AG10803 (cell line): ENCODE measurements around the gene KCNG2.

Experiments
- DNase-seq: peaks from one replicate; pipeline ENCODE4 v3.0.0; 2010; ENCODE audit warnings: low read depth
- H3K4me3 ChIP-seq: 2 replicates; pipeline ENCODE4 v1.5.1; 2011; ENCODE audit warnings: mild to moderate bottlenecking, low read length, control low read depth
- CTCF ChIP-seq: conservative IDR thresholded peaks from 2 replicates; pipeline ENCODE4 v1.5.1; 2011; ENCODE audit warnings: mild to moderate bottlenecking, low read length, control low read depth, inconsistent platforms

KCNG2 gene

GRCh38 chr18:79780547-79780946, 17.2 kb upstream of the KCNG2 start:
- no peak overlapping the region for H3K4me3 ChIP-seq
- DNase-seq = no peak
- no peak for TF ChIP-seq CTCF

- H3K4me3 ChIP-seq = no peak overlapping the region
- DNase-seq = no peak
These were observed 16.3 kb upstream of the KCNG2 start for GRCh38 chr18:79781331-79781941.

GRCh38 chr18:79782566-79783308, 15.0 kb upstream of the KCNG2 start:
- H3K4me3 ChIP-seq = no peak overlapping the region
- no peak for DNase-seq
- TF ChIP-seq CTCF = no peak

More at GRCh38 chr18:79781331-79781941, 16.3 kb upstream of the KCNG2 start:
- no peak for TF ChIP-seq CTCF

GRCh38 chr18:79784071-79784913, 13.4 kb upstream of the KCNG2 start:
- H3K4me3 ChIP-seq = no peak overlapping the region
- no peak for TF ChIP-seq CTCF
- no peak for DNase-seq

GRCh38 chr18:79784965-79785770, 12.6 kb upstream of the KCNG2 start:
- peak; percentile 52 for DNase-seq
- no peak for TF ChIP-seq CTCF
- H3K4me3 ChIP-seq = no peak overlapping the region

- TF ChIP-seq CTCF = no peak
- H3K4me3 ChIP-seq = no peak overlapping the region
- DNase-seq = no peak
These were observed 11.9 kb upstream of the KCNG2 start for GRCh38 chr18:79785831-79786230.
